SIG-M5 (cell line): ENCODE data around the gene NFIC.
"Not testable (repeated sequence)": the region's sequence is repeated elsewhere in the genome, so short reads cannot be mapped to it uniquely, and the experiment has no call there.

ENCODE experiments used
- DNase-seq: peaks from one replicate; lab custom pipeline; 2025; lab: John Stamatoyannopoulos, UW

The NFIC gene

GRCh38 chr19:3365836-3366752, at the start of gene NFIC:
NFIC (plus strand) TSS chr19:3366583; CDS start chr19:3366637, 54 bp downstream.
- no peak for DNase-seq

DNA sequence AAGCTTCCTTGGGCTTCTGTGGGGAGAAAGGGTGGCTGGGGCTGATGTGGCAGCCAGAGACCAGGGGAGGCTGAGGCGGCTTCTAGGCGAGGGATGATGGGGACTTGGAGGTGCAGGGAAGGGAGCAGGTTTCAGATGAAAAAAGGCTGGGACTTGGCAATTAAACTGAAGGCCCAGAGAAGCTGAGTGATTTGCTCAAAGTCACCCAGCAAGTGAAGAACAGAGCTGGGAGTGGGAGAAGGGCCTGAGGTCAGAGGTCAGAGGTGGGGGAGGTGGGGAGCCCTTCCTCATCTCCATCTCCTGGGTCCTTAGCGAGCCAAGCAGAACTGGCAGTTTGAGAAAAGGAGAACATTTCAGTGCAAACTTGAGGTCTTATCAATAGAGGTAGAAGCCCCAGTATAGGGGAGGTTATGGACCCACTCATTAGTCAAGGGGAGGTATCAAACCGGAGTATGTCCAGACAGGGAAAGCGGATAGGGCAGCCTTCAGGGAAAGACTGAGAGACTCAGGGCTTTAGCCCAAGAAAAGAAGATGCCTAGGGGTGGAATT, 49.6 kb upstream of the NFIC start:
- DNase-seq = no peak

GRCh38 chr19:3319643-3320353, 46.6 kb upstream of the NFIC start:
- no peak for DNase-seq

GRCh38 chr19:3320354-3320670, 46.1 kb upstream of the NFIC start:
- DNase-seq = no peak

GRCh38 chr19:3320853-3321252, 45.5 kb upstream of the NFIC start:
- no peak for DNase-seq

DNA sequence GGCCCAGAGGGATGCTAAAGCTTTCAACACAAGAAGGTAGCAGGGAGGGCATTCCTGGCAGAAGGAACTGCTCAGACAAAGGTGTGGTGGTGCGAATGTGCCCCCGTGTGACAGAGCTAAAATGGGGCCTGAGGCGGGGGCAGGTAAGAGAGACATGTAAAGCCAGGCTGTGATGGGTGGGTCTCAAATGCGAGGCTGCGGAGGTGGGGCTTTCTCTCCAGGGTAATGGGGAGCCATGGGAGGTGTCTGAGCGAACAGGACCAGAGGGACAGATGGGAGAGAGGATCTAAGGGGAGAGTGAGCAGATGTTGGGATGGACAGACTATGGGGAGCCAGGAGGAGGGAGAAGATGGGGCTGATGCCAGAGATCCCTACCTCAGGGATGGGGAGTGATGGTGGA, 44.7 kb upstream of the NFIC start:
- no peak for DNase-seq

GRCh38 chr19:3322199-3322978, 44.0 kb upstream of the NFIC start:
- DNase-seq = no peak

- no peak for DNase-seq
Observed at GRCh38 chr19:3323026-3323425, 43.4 kb upstream of the NFIC start.

DNA sequence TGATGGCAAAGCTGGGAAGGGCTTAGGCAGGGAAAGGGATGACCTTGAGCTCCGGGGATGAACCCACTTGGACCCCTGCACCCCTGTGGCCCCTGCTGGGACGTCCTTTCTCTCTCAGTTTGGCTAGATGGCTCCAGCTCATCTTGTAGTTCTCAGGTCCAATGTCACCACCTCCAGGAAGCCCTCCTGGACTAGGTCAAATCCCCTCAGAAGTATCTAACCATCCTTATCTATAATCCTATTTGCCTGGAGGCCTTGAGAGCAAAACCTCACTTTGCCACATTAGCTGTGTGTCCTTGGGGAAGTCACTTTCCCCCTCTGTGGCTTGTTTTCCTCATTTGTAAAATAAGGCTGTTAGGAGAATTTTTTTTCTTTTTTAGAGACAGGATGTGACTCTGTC, 42.7 kb upstream of the NFIC start:
- no peak for DNase-seq

GRCh38 chr19:3324405-3324856, 42.0 kb upstream of the NFIC start:
- no peak for DNase-seq

DNA sequence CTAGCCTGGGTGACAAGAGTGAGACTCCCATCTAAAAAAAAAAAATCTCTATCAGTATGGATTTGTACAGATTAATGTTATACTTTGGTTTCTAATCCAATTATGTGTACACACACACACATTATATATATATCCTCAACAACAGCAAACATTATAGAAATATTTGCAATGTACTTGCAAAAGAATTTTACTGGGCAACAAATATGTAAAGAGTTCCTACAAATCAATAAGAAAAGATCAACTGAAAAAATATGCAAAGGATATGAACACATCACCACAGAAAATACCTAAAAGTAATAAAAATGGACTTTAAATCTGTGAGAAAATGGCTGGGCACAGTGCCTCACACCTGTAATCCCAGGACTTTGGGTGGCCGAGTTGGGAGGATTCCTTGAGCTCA, 40.9 kb upstream of the NFIC start:
- no peak for DNase-seq

DNA sequence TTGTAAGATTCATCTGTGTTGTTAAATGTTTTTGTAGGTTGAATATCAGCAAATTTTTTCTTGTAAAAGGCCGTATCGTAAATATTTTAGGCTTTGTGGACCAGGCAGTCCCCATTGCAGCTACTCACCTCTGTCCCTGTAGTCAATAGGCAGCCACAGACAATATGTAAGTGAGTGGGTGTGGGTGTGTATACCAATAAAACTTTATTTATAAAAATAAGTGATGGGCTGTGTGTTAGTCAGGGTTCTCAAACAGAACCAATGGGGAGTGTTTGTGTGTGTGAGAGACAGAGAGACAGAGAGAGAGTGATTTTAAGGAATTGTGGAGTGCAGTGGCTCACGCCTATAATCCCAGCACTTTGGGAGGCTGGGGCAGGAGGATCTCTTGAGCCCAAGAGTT, 37.6 kb upstream of the NFIC start:
- no peak for DNase-seq

GRCh38 chr19:3330047-3330446, 36.3 kb upstream of the NFIC start:
- DNase-seq = no peak

DNA sequence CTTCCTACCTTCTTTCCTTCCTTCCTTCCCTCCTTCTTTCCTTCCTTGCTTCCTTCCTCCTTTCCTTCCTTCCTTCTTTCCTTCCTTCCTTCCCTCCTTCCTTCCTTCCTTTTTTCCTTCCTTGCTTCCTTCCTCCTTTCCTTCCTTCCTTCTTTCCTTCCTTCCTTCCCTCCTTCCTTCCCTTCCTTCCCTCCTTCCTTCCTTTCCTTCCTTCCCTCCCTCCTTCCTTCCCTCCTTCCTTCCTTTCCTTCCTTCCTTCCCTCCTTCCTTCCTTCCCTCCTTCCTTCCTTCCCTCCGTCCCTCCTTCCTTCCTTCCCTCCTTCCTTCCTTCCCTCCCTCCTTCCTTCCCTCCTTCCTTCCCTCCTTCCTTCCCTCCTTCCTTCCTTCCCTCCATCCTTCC, 34.2 kb upstream of the NFIC start:
- DNase-seq = not testable (repeated sequence)

- DNase-seq = no peak
Observed at GRCh38 chr19:3333020-3333583, 33.3 kb upstream of the NFIC start.

- no peak for DNase-seq
Observed at GRCh38 chr19:3333662-3334061, 32.7 kb upstream of the NFIC start.

- not testable (repeated sequence) for DNase-seq
Observed at GRCh38 chr19:3334749-3335430, 31.5 kb upstream of the NFIC start.

GRCh38 chr19:3335431-3336350, 30.7 kb upstream of the NFIC start:
- DNase-seq = no peak

DNA sequence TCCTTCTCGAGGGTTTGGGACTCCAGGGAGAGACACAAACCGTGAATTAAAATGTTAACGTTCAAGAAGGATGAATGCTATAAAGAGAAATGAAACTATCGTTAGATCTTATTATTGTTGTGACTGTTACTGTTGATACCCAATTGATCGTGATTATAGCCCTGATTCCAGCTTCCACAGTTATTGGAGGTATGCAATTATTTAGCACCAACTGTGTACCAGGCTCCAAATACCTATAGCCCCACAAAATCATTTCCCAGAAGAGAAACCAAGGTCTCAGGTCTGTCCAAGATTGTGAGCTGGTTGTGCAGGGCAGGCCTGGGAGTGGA, 30.1 kb upstream of the NFIC start:
- DNase-seq = no peak
